Measurements from ENCODE around the gene SLC7A8.
"Not testable (repeated sequence)": the region's sequence is repeated elsewhere in the genome, so short reads cannot be mapped to it uniquely, and the experiment has no call there.

Gene SLC7A8

GRCh38 chr14:23112359-23113178, 70.9 kb downstream of the SLC7A8 start:
- DNase-seq = no peak

GRCh38 chr14:23110579-23111365, 72.7 kb downstream of the SLC7A8 start:
- no peak for DNase-seq

DNA sequence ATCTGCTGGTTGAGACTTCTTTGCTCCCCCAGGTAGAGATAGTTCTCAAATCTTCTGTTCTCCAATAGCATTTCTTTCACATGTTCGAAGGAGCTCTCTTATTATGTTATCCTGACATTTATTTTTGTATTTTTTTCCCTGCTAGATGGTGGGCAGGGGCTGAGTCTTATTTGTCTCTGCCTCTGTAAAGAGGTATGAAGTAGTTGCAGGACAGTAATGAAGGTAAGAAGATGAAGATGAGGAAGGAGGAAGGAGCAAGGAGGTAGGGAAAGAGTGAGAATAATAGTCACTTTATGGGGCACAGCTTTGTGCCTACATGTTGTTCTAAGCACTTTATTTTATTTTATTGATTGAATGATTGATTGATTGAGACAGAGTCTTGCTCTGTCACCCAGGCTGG, 73.7 kb downstream of the SLC7A8 start:
- no peak for DNase-seq

DNA sequence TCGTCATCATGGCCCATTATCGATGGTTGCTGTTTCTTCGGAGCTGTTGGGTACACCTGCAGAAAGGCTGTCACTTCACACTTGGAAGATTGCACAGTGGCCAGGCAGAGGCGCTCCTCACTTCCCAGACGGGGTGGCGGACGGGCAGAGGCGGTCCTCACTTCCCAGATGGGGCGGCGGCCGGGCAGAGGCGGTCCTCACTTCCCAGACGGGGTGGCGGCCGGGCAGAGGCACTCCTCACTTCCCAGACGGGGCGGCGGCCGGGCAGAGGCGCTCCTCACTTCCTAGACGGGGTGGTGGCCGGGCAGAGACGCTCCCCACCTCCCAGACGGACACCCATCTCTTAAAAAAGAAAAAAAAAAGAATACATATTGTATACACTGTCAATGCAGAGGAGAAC, 75.3 kb downstream of the SLC7A8 start:
- DNase-seq = not testable (repeated sequence)

DNA sequence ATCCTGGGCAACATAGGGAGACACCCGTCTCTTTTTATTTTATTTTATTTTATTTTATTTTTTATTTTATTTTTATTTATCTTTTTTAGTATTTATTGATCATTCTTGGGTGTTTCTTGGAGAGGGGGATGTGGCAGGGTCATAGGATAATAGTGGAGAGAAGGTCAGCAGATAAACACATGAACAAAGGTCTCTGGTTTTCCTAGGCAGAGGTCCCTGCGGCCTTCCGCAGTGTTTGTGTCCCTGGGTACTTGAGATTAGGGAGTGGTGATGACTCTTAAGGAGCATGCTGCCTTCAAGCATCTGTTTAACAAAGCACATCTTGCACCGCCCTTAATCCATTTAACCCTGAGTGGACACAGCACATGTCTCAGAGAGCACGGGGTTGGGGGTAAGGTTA, 75.8 kb downstream of the SLC7A8 start:
- not testable (repeated sequence) for DNase-seq

DNA sequence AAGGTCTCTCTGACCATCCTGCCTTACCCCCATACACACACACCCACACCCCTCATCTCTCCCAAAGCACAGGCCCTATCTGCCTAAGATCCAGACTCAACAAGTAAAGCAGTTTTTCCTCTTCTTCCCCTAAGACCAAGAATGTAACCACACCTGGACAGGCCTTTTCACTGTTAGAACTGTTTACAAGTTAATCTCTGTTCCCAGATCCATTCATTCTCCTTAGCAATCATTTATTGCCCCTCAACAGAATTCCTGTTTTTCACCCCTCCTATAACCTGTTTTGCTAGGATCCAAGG, 76.8 kb downstream of the SLC7A8 start:
- no peak for DNase-seq

DNA sequence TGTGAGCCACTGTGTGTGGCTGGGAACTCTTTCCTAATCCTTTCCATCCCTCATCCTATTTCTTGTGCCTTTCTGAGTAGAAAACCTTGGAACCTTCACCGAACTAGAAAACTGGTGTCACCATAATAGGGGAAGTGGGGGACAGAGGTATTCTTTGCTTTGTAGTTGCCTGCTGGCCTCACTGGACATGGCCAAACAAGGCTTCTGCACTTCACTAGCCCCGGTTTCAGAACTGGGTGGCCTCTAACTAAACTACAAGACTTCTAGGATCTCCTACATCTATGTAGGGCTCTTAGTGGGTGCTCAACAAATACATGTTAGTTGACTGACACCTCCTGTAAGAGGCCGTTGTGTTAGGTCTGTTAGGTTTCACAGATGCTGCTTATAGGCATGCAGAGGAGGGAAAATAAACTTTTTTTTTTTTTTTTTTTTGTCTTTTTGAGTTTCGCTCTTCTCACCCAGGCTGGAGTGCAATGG, 78.1 kb downstream of the SLC7A8 start:
- DNase-seq = no peak

- no peak for DNase-seq
Measured at GRCh38 chr14:23104591-23105347, 78.7 kb downstream of the SLC7A8 start, which contains the start of gene CIROP. Gene CIROP, minus strand, starts transcription at chr14:23104989. Its CDS starts 69 bp downstream, at chr14:23104920.

DNA sequence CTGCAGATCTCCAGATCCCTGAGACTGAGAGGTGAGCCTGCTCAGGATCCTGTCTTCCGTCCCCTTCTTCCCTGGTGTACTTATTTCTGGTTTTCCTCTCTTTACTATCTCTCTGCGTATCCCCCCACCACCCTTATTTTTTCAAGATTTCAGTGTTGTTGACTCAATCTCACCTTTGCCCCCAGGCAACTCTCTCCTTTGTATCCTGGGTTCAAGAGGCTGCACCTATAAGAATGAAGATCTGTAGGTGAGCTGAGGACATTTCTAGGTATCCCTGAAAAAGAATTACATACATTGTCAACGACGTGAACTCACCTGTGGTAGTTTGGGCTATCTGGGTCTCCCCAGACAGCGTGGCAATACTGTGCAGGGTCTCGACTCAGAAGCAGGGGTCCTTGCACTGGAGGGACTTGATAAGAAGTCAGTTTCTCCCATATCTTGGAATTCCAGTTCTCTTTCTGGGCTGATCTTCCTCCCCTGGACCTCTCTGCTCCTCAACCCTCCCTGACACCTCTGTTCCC, 79.3 kb downstream of the SLC7A8 start:
- no peak for DNase-seq

- DNase-seq = no peak
Measured at GRCh38 chr14:23103581-23103980, 79.9 kb downstream of the SLC7A8 start.

GRCh38 chr14:23102801-23103200, 80.7 kb downstream of the SLC7A8 start:
- no peak for DNase-seq

GRCh38 chr14:23101986-23102625, 81.4 kb downstream of the SLC7A8 start:
- no peak for DNase-seq

- no peak for DNase-seq
Measured at GRCh38 chr14:23101213-23101970, 82.1 kb downstream of the SLC7A8 start.

GRCh38 chr14:23099212-23099861, 84.1 kb downstream of the SLC7A8 start:
- no peak for DNase-seq

DNA sequence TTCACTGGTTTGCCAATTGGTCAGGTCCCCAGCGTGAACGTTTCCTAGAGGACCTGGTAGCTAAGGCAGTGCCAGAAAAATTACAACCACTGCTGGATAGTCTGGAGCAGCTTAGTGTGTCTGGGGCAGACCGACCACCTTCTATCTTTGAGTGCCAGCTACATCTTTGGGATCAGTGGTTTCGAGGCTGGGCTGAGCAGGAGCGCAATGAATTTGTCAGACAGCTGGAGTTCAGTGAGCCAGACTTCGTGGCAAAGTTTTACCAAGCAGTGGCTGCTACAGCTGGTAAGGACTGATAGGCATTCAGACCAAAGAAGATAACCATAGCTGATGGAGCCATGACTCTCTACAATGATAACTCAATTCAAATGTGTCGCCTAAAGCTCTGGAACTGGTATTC, 85.7 kb downstream of the SLC7A8 start:
- no peak for DNase-seq

- DNase-seq = peak; percentile 100
Measured at GRCh38 chr14:23095196-23096108, 88.0 kb downstream of the SLC7A8 start, which contains the start of gene C14orf119. Gene C14orf119, plus strand, starts transcription at chr14:23095505. Its CDS starts 2,154 bp downstream, at chr14:23097659.

- DNase-seq = peak; percentile 95
Measured at GRCh38 chr14:23094666-23095195, 88.7 kb downstream of the SLC7A8 start, which contains the start of gene ACIN1. Gene ACIN1, minus strand, starts transcription at chr14:23095136. Its CDS starts 24 bp downstream, at chr14:23095112.

GRCh38 chr14:23093991-23094665, 89.3 kb downstream of the SLC7A8 start:
- DNase-seq = no peak

- DNase-seq = no peak
Measured at GRCh38 chr14:23093526-23093925, 89.9 kb downstream of the SLC7A8 start.
